HEK293 (cell line): ENCODE results near the gene CHKA.

Experiments used
- CTCF ChIA-PET: fragments of 350-600 bp; formaldehyde crosslinking; extraction: SDS; loops from one replicate; lab custom pipeline; 2021; ENCODE audit warnings: antibody characterized with exemption; lab: Yijun Ruan, JAX
- POLR2A ChIA-PET: fragments of 300-600 bp; formaldehyde crosslinking; extraction: SDS; loops from one replicate; lab custom pipeline; 2020; ENCODE audit warnings: antibody characterized with exemption, inconsistent platforms; lab: Yijun Ruan, JAX
- H3K27ac ChIP-seq: fragments of 200-500 bp; sonication (Bioruptor generic); 2 replicates; pipeline ENCODE4 v1.5.1; 2014; ENCODE audit warnings: low read depth, low read length, control low read depth, inconsistent platforms; ENCODE audit errors: extremely low read depth
- H3K36me3 ChIP-seq, 2 experiments: fragments of 200-500 bp in 1 of 2; sonication (Bioruptor generic) in 1 of 2; 1 replicate in 1 of 2; 2 replicates in 1 of 2; pipeline ENCODE4 v1.5.1; 2014 to 2017; ENCODE audit warnings: inconsistent platforms in 2 of 2, low read length in 2 of 2; ENCODE audit not compliant: control insufficient read depth in 2 of 2, insufficient read depth in 1 of 2
- H3K4me1 ChIP-seq: fragments of 200-500 bp; sonication (Bioruptor generic); 2 replicates; pipeline ENCODE4 v1.5.1; 2014; ENCODE audit warnings: mild to moderate bottlenecking, low read length, inconsistent platforms; ENCODE audit not compliant: control insufficient read depth, insufficient read depth
- H3K4me3 ChIP-seq: 2 replicates; pipeline ENCODE4 v1.5.1; 2011; ENCODE audit warnings: low read depth, mild to moderate bottlenecking, control low read depth, low read length, moderate library complexity
- H3K9me3 ChIP-seq: fragments of 200-500 bp; sonication (Bioruptor generic); 2 replicates; pipeline ENCODE4 v1.5.1; 2014; ENCODE audit warnings: low read depth, low read length, inconsistent platforms; ENCODE audit not compliant: control insufficient read depth, insufficient read depth
- GLIS2 ChIP-seq: fragments of 450-650 bp; formaldehyde crosslinking; IDR thresholded peaks from 2 replicates; pipeline ENCODE4 v1.5.1; 2016; ENCODE audit warnings: missing biosample characterization, missing genetic modification characterization
- HOXD13 ChIP-seq: sonication (generic); formaldehyde crosslinking; IDR thresholded peaks from 2 replicates; pipeline ENCODE4 v1.8.0; 2022; ENCODE audit warnings: missing genetic modification reagents, borderline replicate concordance
- KLF1 ChIP-seq: fragments of 450-650 bp; formaldehyde crosslinking; IDR thresholded peaks from 2 replicates; pipeline ENCODE4 v1.5.1; 2016; ENCODE audit warnings: missing biosample characterization, missing genetic modification characterization
- KLF10 ChIP-seq: fragments of 450-650 bp; IDR thresholded peaks from 2 replicates; pipeline ENCODE4 v1.5.1; 2018; ENCODE audit warnings: missing biosample characterization, mild to moderate bottlenecking, missing genetic modification characterization
- KLF16 ChIP-seq: fragments of 450-650 bp; formaldehyde crosslinking; IDR thresholded peaks from 2 replicates; pipeline ENCODE4 v1.5.1; 2017; ENCODE audit warnings: missing biosample characterization, missing genetic modification characterization
- SALL2 ChIP-seq: fragments of 450-650 bp; formaldehyde crosslinking; IDR thresholded peaks from 2 replicates; pipeline ENCODE4 v1.5.0; 2017; ENCODE audit warnings: missing biosample characterization, mild to moderate bottlenecking, missing genetic modification characterization, borderline replicate concordance
- ZBTB48 ChIP-seq: fragments of 450-650 bp; formaldehyde crosslinking; IDR thresholded peaks from 2 replicates; pipeline ENCODE4 v1.5.1; 2016; ENCODE audit warnings: missing biosample characterization, missing genetic modification characterization
- ZEB2 ChIP-seq: fragments of 450-650 bp; formaldehyde crosslinking; IDR thresholded peaks from 2 replicates; pipeline ENCODE4 v1.5.1; 2016; ENCODE audit warnings: missing biosample characterization, missing genetic modification characterization
- ZFHX2 ChIP-seq: fragments of 450-650 bp; formaldehyde crosslinking; conservative IDR thresholded peaks from 2 replicates; pipeline ENCODE4 v1.5.1; 2016; ENCODE audit warnings: missing biosample characterization, missing genetic modification characterization
- ZIC2 ChIP-seq: fragments of 450-650 bp; formaldehyde crosslinking; IDR thresholded peaks from 2 replicates; pipeline ENCODE4 v1.5.1; 2016; ENCODE audit warnings: missing biosample characterization, missing genetic modification characterization
- ZNF266 ChIP-seq: fragments of 450-650 bp; formaldehyde crosslinking; IDR thresholded peaks from 2 replicates; pipeline ENCODE4 v1.5.1; 2016; ENCODE audit warnings: missing biosample characterization, missing genetic modification characterization, low read depth
- ZNF274 ChIP-seq, 2 experiments: fragments of 200-500 bp in 1 of 2; fragments of 450-650 bp in 1 of 2; sonication (Bioruptor generic) in 1 of 2; formaldehyde crosslinking in 1 of 2; IDR thresholded peaks; 2 replicates each; pipeline versions ENCODE4 v1.5.1 to v1.6.1; 2014 to 2016; ENCODE audit warnings: borderline replicate concordance in 1 of 2, inconsistent platforms in 1 of 2, low read length in 1 of 2, missing biosample characterization in 1 of 2, missing genetic modification characterization in 1 of 2
- ZNF354C ChIP-seq: fragments of 450-650 bp; formaldehyde crosslinking; IDR thresholded peaks from 2 replicates; pipeline ENCODE4 v1.5.1; 2016; ENCODE audit warnings: missing biosample characterization, missing genetic modification characterization, low read depth, borderline replicate concordance
- ZNF48 ChIP-seq: fragments of 450-650 bp; formaldehyde crosslinking; IDR thresholded peaks from 2 replicates; pipeline ENCODE4 v1.5.1; 2016; ENCODE audit warnings: missing biosample characterization, missing genetic modification characterization
- ZNF501 ChIP-seq: fragments of 450-650 bp; formaldehyde crosslinking; IDR thresholded peaks from 2 replicates; pipeline ENCODE4 v1.5.1; 2016; ENCODE audit warnings: missing biosample characterization, missing genetic modification characterization
- ZNF548 ChIP-seq: fragments of 450-650 bp; formaldehyde crosslinking; IDR thresholded peaks from 2 replicates; pipeline ENCODE4 v1.5.1; 2016; ENCODE audit warnings: missing biosample characterization, missing genetic modification characterization
- ZNF558 ChIP-seq: fragments of 450-650 bp; formaldehyde crosslinking; IDR thresholded peaks from 2 replicates; pipeline ENCODE4 v1.5.1; 2016; ENCODE audit warnings: missing biosample characterization, missing genetic modification characterization
- ZNF707 ChIP-seq: fragments of 450-650 bp; formaldehyde crosslinking; IDR thresholded peaks from 2 replicates; pipeline ENCODE4 v1.5.1; 2016; ENCODE audit warnings: missing biosample characterization, missing genetic modification characterization
- ZNF747 ChIP-seq: fragments of 450-650 bp; formaldehyde crosslinking; IDR thresholded peaks from 2 replicates; pipeline ENCODE4 v1.5.1; 2016; ENCODE audit warnings: missing biosample characterization, missing genetic modification characterization
- ZNF76 ChIP-seq: fragments of 450-650 bp; formaldehyde crosslinking; IDR thresholded peaks from 2 replicates; pipeline ENCODE4; 2016; ENCODE audit warnings: low read depth, missing biosample characterization, missing genetic modification characterization, borderline replicate concordance
- ZNF791 ChIP-seq: fragments of 450-650 bp; formaldehyde crosslinking; IDR thresholded peaks from 2 replicates; pipeline ENCODE4 v1.5.1; 2016; ENCODE audit warnings: missing biosample characterization, missing genetic modification characterization
- ZNF843 ChIP-seq: fragments of 450-650 bp; formaldehyde crosslinking; IDR thresholded peaks from 2 replicates; pipeline ENCODE4 v1.5.1; 2016; ENCODE audit warnings: missing biosample characterization, missing genetic modification characterization
- TF ChIP-seq, protein P1 (sequence below): fragments of 450-650 bp; formaldehyde crosslinking; IDR thresholded peaks from 2 replicates; pipeline ENCODE4 v1.5.1; 2017; ENCODE audit warnings: missing biosample characterization, missing genetic modification characterization
- TF ChIP-seq, protein P2 (sequence below): IDR thresholded peaks from 2 replicates; pipeline ENCODE4 v1.6.1; 2011; ENCODE audit warnings: mild to moderate bottlenecking, low read depth, low read length, borderline replicate concordance
- TF ChIP-seq, protein P3 (sequence below): fragments of 450-650 bp; formaldehyde crosslinking; IDR thresholded peaks from 2 replicates; pipeline ENCODE4 v1.5.1; 2016; ENCODE audit warnings: missing biosample characterization, missing genetic modification characterization
- TF ChIP-seq, protein P4 (sequence below): fragments of 450-650 bp; formaldehyde crosslinking; IDR thresholded peaks from 2 replicates; pipeline ENCODE4 v1.5.1; 2016; ENCODE audit warnings: missing biosample characterization, missing genetic modification characterization

The CHKA gene

DNA sequence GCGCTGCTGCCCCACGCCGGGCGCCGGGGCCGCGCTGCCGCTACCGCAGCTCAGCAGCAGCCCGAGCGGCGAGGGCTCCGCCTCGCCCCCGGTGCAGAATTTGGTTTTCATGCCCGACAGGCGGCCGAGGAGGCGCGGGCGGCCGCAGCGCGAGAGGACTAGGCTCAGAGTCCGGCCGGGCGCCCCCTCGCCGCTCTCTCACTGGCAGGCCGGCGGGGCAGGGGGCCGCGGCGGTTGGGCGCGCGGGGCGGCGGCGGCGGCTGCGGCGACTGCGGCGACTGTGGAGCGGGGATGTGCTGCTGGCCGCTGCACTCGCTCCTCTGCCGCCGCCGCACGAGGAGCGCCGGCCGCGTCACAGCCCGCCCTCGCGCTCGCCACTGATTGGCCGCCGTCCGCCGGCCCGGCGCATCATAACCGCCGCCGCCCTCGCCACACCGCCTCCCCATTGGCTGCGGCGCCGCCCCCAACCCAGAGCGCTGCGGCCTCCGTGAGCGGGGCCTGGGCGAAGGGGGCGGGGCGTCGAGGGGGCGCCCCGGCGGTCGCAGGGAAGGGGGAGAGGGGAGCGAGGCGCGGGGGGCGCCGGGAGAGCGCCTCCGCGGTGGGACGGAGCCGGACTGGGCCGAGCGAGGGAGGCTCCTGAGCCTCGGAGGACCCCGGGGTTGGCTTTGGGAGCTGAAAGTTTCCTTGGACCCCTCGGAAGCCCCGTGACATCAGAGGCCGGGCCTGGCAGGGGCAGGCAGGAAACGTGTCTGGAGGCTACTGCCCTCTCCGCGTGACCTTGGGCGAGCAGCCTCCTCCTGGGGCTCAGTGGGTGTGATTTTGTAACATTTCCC is at the start of gene CHKA:
Gene CHKA (minus strand): TSS at position 322 of the 833 bp plus-strand sequence. CDS start 211 bp downstream, at position 111.
- Histone ChIP-seq H3K27ac (peak within 1 kb of the TSS; percentile 71; the same call in 1 of the 2 replicates), H3K36me3 (peaks cover 0 to 9% of the 10 kb centered on the region in 2 experiments; a peak in 2 of 3 replicates), H3K4me1 (no peaks in the 10 kb centered on the region), H3K4me3 (peak within 1 kb of the TSS; percentile 56), H3K9me3 (no peaks in the 10 kb centered on the region)
- ChIA-PET POLR2A (interaction anchor here (0.5 to 1.1 kb wide), 3 partner anchors 15 to 84 kb away, joined by 3 to 6 read pairs (median 3); no protein-coding TSS in a partner anchor), CTCF (interaction anchor here (0.6 kb wide), 1 partner anchor 100 kb away, joined by 3 read pairs; no protein-coding TSS in a partner anchor)
- no peak for TF ChIP-seq ZNF707 (tag by site-specific recombination)
- TF ChIP-seq HOXD13 (CRISPR knock-in tag), result no peak
- TF ChIP-seq ZNF843 (tag by site-specific recombination), result no peak
- no peak for TF ChIP-seq ZNF266
- no peak for TF ChIP-seq ZNF274 (IDR thresholded peaks at IDR 0.05; ENCODE audit: low read length)
- no peak for TF ChIP-seq ZNF274 (tag by site-specific recombination; IDR thresholded peaks at IDR 0.05; ENCODE audit: borderline replicate concordance)
- TF ChIP-seq GLIS2 (tag by site-specific recombination), result peak; percentile 80; the same call in 1 of the 2 replicates
- TF ChIP-seq KLF1 (tag by site-specific recombination), result no peak
- peak; percentile 88 for TF ChIP-seq KLF10 (tag by site-specific recombination)
- no peak for TF ChIP-seq ZNF548 (tag by site-specific recombination)
- TF ChIP-seq SALL2, result no peak
- TF ChIP-seq ZFHX2 (tag by site-specific recombination), result peak; percentile 59
- no peak for TF ChIP-seq ZNF791 (tag by site-specific recombination)
- peak; percentile 44; the same call in 1 of the 2 replicates for TF ChIP-seq ZEB2 (tag by site-specific recombination)
- TF ChIP-seq, protein P1, sequence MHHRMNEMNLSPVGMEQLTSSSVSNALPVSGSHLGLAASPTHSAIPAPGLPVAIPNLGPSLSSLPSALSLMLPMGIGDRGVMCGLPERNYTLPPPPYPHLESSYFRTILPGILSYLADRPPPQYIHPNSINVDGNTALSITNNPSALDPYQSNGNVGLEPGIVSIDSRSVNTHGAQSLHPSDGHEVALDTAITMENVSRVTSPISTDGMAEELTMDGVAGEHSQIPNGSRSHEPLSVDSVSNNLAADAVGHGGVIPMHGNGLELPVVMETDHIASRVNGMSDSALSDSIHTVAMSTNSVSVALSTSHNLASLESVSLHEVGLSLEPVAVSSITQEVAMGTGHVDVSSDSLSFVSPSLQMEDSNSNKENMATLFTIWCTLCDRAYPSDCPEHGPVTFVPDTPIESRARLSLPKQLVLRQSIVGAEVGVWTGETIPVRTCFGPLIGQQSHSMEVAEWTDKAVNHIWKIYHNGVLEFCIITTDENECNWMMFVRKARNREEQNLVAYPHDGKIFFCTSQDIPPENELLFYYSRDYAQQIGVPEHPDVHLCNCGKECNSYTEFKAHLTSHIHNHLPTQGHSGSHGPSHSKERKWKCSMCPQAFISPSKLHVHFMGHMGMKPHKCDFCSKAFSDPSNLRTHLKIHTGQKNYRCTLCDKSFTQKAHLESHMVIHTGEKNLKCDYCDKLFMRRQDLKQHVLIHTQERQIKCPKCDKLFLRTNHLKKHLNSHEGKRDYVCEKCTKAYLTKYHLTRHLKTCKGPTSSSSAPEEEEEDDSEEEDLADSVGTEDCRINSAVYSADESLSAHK, result no peak
- TF ChIP-seq, protein P2, sequence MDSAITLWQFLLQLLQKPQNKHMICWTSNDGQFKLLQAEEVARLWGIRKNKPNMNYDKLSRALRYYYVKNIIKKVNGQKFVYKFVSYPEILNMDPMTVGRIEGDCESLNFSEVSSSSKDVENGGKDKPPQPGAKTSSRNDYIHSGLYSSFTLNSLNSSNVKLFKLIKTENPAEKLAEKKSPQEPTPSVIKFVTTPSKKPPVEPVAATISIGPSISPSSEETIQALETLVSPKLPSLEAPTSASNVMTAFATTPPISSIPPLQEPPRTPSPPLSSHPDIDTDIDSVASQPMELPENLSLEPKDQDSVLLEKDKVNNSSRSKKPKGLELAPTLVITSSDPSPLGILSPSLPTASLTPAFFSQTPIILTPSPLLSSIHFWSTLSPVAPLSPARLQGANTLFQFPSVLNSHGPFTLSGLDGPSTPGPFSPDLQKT, result no peak
- no peak for TF ChIP-seq ZNF501 (tag by site-specific recombination)
- no peak for TF ChIP-seq ZNF747 (tag by site-specific recombination)
- 0 out of 2 replicates have a peak, but pooled peaks have one; percentile 31 for TF ChIP-seq KLF16 (tag by site-specific recombination)
- TF ChIP-seq ZIC2, result peak; percentile 52
- TF ChIP-seq ZNF354C, result no peak
- TF ChIP-seq, protein P3, sequence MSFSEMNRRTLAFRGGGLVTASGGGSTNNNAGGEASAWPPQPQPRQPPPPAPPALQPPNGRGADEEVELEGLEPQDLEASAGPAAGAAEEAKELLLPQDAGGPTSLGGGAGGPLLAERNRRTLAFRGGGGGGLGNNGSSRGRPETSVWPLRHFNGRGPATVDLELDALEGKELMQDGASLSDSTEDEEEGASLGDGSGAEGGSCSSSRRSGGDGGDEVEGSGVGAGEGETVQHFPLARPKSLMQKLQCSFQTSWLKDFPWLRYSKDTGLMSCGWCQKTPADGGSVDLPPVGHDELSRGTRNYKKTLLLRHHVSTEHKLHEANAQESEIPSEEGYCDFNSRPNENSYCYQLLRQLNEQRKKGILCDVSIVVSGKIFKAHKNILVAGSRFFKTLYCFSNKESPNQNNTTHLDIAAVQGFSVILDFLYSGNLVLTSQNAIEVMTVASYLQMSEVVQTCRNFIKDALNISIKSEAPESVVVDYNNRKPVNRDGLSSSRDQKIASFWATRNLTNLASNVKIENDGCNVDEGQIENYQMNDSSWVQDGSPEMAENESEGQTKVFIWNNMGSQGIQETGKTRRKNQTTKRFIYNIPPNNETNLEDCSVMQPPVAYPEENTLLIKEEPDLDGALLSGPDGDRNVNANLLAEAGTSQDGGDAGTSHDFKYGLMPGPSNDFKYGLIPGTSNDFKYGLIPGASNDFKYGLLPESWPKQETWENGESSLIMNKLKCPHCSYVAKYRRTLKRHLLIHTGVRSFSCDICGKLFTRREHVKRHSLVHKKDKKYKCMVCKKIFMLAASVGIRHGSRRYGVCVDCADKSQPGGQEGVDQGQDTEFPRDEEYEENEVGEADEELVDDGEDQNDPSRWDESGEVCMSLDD (tag by site-specific recombination), result peak; percentile 68; the same call in 1 of the 2 replicates
- TF ChIP-seq, protein P4, sequence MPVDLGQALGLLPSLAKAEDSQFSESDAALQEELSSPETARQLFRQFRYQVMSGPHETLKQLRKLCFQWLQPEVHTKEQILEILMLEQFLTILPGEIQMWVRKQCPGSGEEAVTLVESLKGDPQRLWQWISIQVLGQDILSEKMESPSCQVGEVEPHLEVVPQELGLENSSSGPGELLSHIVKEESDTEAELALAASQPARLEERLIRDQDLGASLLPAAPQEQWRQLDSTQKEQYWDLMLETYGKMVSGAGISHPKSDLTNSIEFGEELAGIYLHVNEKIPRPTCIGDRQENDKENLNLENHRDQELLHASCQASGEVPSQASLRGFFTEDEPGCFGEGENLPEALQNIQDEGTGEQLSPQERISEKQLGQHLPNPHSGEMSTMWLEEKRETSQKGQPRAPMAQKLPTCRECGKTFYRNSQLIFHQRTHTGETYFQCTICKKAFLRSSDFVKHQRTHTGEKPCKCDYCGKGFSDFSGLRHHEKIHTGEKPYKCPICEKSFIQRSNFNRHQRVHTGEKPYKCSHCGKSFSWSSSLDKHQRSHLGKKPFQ (tag by site-specific recombination), result no peak
- TF ChIP-seq ZBTB48, result no peak
- no peak for TF ChIP-seq ZNF558
- TF ChIP-seq ZNF48 (tag by site-specific recombination), result no peak
- peak; percentile 61; the same call in 1 of the 2 replicates for TF ChIP-seq ZNF76 (tag by site-specific recombination)
